GM19452 (cell line): ENCODE results near the gene AQR.
"Not testable (repeated sequence)": the region's sequence is repeated elsewhere in the genome, so short reads cannot be mapped to it uniquely, and the experiment has no call there.

ENCODE experiments used
- ATAC-seq: cut with Tn5 transposase; IDR thresholded peaks from one replicate; pipeline ENCODE4 v1.9.1; 2021; ENCODE audit not compliant: unreplicated experiment

The AQR gene

GRCh38 chr15:34964277-34964676, 5.3 kb downstream of the AQR start:
- no peak for ATAC-seq

DNA sequence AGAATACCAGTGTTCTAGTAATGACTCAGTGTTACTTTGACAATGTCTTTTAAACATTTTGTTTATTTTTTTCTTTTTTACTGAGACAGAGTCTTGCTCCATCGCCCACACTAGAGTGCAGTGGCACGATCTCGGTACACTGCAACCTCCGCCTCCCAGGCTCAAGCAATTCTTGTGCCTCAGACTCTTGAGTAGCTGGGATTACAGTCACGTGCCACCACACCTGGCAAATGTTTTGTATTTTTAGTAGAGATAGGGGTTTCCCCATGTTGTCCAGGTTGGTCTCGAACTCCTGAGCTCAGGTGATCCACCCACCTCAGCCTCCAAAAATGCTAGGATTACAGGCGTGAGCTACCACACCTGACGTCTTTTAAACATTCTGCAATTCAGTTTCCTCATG, 15.7 kb downstream of the AQR start:
- no peak for ATAC-seq

DNA sequence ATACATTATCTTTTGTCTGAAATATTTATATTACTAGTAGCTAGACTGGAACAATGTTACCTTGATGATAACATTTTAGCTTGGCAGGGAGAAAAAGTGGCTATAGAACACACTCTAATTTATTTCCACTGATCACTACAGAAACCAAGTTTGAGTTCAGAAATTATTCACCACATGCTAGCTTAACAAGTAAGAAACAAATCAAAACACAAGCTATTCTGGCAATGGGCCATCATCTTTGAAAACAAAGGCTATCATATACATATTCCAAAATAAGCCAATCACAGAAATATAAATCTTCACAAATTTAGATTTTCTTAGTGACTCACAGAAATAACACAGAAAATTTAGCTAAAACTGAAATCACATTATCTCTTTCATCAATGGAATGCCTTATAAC, 17.1 kb downstream of the AQR start:
- ATAC-seq, result no peak

DNA sequence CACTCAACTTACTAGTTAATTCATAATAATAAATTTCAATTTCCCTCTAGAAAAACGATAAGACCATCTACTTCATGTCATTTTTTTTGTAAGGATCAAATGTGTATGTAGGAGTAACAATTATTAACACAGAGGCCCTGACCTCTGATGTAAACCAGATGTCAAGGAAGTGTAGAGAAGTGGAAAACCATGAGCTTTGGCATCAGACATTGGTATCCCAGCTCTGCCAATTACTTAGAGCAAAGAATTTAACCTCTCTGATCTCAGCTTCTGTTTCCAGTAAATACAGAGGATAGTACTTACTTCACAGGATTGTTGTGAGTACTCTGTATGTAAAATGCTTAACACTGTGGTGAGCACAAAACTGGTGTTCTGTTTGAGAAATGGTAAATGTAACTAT, 17.5 kb downstream of the AQR start:
- no peak for ATAC-seq

GRCh38 chr15:34944936-34945335, 24.6 kb downstream of the AQR start:
- ATAC-seq, result no peak

DNA sequence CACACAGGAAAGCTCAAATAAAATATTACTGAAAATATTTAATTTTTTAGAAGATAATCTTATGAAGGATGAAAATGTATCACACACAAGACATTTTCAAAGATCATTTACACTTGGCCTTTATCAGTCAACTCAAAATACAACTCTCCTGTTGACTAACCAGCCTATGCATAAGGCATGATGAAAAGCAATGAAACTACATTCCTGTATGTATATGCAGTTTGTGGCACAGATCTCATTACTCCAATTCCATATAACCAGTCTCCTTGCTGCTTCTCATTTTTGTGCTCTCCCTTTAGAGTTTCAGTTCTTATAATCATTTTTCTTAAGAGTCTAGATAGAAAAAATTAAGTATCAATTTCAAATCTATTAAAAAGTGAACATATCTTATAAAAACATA, 25.8 kb downstream of the AQR start:
- no peak for ATAC-seq

- ATAC-seq, result not testable (repeated sequence)
Observed at GRCh38 chr15:34943264-34943663, 26.3 kb downstream of the AQR start.

DNA sequence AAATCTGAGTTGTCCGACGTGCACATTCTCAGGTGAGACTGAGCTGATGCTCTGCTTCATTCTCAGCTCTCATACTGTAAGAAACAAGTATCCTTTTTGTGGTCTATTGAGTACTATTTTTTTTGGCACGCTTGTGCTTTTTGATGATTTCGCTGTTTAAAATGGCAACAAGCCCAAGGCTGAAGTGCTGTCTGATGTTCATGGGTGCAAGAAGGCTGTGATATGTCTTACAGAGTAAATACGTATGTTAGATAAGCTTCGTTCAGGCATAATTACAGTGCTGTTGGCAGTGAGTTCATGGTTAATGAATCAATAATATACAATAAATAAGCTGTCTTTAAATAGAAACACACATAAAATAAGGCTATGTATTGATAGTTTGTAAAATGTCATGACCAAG, 27.2 kb downstream of the AQR start:
- no peak for ATAC-seq

DNA sequence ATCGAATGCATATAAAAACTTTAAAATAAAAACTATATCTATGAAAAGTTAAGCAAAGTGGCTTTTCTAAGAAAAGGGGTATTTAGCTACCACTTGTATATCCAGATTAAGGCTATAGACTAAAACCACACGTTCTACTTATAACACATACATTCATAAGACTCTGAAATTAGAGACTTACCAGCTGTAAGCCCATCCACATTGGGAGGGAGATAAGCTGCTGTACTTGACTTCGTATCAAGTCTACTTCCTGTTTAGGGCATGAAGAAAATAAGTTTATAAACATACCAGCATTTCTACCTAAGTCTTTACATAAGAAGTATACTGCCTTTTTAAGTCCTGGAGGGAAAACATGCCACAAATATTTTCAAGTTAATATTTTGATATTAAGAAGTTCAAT, 27.7 kb downstream of the AQR start:
- no peak for ATAC-seq

DNA sequence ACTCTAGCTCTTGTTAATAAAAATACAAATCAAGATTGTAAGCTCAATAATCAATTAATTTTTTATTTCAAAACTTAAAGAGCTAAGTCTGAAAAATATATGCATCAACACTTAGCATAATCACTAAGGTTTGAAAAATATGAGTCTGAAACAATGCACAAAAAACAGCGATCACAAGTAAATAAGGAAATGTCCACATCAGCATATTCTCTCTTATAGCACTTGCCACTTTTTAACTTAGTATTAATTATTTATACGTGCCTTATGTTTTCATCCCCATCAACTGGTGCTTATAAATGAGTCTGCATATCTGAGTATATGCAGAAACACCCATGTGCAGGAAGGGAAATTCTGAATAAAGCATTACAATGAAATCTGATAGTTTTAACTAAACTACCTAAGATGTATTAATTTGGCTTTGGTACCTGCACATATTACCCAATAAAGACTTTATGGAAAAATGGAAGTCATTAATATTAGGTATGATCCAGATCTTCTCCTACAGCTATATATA, 28.3 kb downstream of the AQR start:
- no peak for ATAC-seq

- no peak for ATAC-seq
Observed at GRCh38 chr15:34933432-34933975, 36.0 kb downstream of the AQR start.

DNA sequence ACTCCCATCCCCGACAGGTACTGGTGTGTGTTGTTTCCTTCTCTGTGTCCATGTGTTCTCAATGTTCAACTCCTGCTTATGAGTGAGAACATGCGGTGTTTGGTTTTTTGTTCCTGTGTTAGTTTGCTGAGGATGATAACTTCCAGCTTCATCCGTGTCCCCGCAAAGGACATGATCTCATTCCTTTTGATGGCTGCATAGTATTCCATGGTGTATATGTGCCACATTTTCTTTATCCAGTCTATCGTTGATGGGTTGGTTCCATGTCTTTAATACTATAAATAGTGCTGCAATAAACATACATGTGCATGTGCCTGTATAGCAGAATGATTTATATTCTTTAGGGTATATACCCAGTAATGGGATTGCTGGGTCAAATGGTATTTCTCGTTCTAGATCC, 41.2 kb downstream of the AQR start:
- not testable (repeated sequence) for ATAC-seq

DNA sequence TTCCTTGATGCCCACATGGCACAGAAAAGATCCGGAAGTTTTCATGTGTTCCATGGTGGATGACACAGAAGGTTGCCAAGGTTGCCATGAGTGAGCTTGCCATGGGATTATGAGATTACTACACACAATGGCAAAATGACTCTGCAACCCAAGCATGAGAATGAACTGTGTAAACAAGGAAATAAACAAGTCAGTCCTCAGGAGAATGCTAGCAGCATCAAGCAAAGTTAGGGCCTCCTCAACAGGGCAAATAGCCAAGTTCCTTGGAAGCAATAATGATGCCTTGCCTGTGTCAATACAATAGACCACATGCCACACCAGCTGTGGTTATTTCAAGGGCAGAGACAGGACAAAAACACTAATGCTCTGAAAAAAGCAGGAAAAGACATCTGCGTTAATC, 41.8 kb downstream of the AQR start:
- ATAC-seq, result no peak

- no peak for ATAC-seq
Observed at GRCh38 chr15:34914317-34914716, 55.2 kb downstream of the AQR start.

GRCh38 chr15:34905047-34905446, 64.5 kb downstream of the AQR start:
- no peak for ATAC-seq

GRCh38 chr15:34904527-34904926, 65.0 kb downstream of the AQR start:
- no peak for ATAC-seq

DNA sequence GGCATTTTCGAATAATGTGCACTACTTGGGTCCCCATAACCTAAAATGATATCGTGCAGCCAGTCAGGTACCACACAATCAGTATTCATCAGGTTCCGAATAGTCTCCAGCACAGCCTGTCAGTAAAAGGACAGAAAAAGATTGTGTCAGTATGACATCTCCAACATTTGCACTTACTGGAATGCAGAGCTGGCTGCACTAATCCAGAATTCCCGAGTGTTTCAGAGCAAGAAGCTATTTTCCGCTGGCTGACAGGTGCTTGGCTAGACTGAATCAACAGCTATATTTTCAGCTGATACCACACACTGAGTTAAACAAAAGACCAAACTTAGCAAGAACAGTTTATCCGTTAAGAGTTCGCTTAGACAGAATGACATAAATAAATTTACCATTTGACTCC, 68.8 kb downstream of the AQR start:
- ATAC-seq, result no peak

- ATAC-seq, result no peak
Observed at GRCh38 chr15:34896183-34896582, 73.4 kb downstream of the AQR start.

DNA sequence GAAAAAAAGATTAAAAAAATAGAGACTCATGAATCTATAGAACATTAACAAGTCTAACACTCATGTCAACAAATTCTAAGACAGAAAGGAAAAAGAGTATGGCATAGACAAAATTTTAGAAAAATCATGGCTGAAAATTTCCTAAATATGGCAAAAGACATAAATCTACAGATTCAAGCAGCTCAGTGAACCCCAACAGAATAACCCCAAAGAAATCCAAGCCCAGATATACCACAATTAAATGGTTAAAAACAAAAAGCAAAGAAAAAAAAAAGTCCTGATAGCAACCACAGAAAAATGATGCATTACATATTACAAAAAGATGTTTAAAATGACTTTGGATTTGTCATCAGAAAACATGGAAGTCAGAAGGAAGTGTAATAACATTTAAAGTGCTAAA, 75.6 kb downstream of the AQR start:
- no peak for ATAC-seq

DNA sequence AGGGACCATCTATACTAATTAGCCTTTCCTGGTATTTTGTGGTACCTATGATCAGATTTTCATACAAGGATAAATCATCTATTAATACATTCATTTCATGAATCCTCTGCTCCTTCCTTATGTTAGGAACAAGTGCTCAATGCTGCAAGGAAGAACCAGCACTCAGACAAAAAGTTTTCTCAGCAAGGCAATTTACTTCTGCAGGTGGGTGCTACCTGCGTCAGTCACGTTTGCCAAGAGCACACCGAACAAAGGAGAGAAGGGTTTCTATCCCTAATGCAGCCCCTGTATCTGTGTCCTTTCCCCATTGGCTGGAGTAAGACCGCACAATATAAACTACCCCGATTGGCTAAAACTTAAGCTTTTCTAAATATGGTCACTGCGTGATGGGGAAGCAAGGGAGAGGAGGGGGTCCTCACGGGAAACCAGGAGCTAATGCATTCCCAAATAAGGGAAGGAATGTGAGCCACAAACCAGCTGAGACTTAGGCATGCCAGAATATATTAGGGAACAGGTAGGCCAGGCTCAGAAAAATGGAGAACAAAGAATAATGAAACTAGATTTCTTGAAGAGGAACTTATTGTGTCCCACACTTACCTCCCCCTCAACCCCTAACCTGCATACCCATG, 76.5 kb downstream of the AQR start:
- no peak for ATAC-seq

GRCh38 chr15:34890424-34890823, 79.1 kb downstream of the AQR start:
- no peak for ATAC-seq

GRCh38 chr15:34889476-34889875, 80.1 kb downstream of the AQR start:
- no peak for ATAC-seq

DNA sequence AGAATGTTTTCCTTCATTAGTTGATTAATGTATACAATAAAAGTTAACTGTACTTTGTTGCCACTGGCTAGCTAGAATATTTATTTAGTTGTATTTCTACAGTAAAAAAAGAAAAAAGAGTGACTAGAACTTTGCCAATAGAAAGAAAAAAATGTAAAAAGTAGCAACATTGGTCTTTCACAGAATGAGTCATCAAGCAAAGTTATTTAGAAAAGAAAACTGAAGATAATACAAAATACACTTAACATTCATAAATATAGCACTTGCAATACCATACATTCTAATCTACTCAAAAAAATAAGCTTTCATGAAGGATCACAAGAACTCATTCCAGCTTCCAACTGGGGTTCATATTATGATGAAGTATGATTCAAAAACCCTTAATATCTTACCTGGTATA, 83.4 kb downstream of the AQR start:
- ATAC-seq, result no peak
